Choroid plexus epithelial cell (primary cell): ENCODE measurements around the gene GAPVD1.
A peak's percentile ranks its signal among the peaks of the same experiment; 100 is the strongest.
"Not testable (repeated sequence)": the region's sequence is repeated elsewhere in the genome, so short reads cannot be mapped to it uniquely, and the experiment has no call there.

Experiments used
- DNase-seq: peaks from one replicate; pipeline ENCODE4 v3.0.0-alpha.2; 2010; ENCODE audit warnings: low read depth
- H3K4me3 ChIP-seq: 2 replicates; pipeline ENCODE4 v1.5.1; 2011; ENCODE audit warnings: low read depth, mild to moderate bottlenecking, control low read depth, low read length, moderate library complexity
- CTCF ChIP-seq: conservative IDR thresholded peaks from 2 replicates; pipeline ENCODE4 v1.5.1; 2011; ENCODE audit warnings: low read depth, mild to moderate bottlenecking, control low read depth, inconsistent platforms, low read length, moderate library complexity

Gene GAPVD1

GRCh38 chr9:125261501-125262293 is at the start of gene GAPVD1:
TSS of gene GAPVD1 (plus strand) at chr9:125261826. CDS start at chr9:125298922, 37,096 bp downstream.
- H3K4me3 ChIP-seq = peak within 1 kb of the TSS; percentile 94
- peak; percentile 79 for DNase-seq
- TF ChIP-seq CTCF = peak; percentile 13

GRCh38 chr9:125214186-125214585 is 47.4 kb upstream of the GAPVD1 start:
- DNase-seq = no peak
- TF ChIP-seq CTCF = no peak
- H3K4me3 ChIP-seq = no peak overlapping the region

GRCh38 chr9:125218621-125219020 is 43.0 kb upstream of the GAPVD1 start:
- no peak for TF ChIP-seq CTCF
- no peak for DNase-seq
- no peak overlapping the region for H3K4me3 ChIP-seq

- not testable (repeated sequence) for H3K4me3 ChIP-seq, DNase-seq
Measured at GRCh38 chr9:125224858-125225257, 36.8 kb upstream of the GAPVD1 start.

- no peak for DNase-seq
- TF ChIP-seq CTCF = no peak
- no peak overlapping the region for H3K4me3 ChIP-seq
Measured at GRCh38 chr9:125227761-125228160, 33.9 kb upstream of the GAPVD1 start.

- DNase-seq = peak; percentile 98
- TF ChIP-seq CTCF = no peak
- H3K4me3 ChIP-seq = no peak overlapping the region
Measured at GRCh38 chr9:125233678-125234077, 27.9 kb upstream of the GAPVD1 start.

GRCh38 chr9:125234099-125234498 is 27.5 kb upstream of the GAPVD1 start:
- H3K4me3 ChIP-seq, DNase-seq: not testable (repeated sequence)

GRCh38 chr9:125235804-125236519 is 25.7 kb upstream of the GAPVD1 start:
- no peak for TF ChIP-seq CTCF
- no peak for DNase-seq
- H3K4me3 ChIP-seq = no peak overlapping the region
